Measurements from ENCODE around the gene VPS13D. TPM values are rescaled to one million over a fixed set of nuclear protein-coding genes. Genes with fewer than 3 reads are reported as not detected.

The VPS13D gene
- total and polyA plus RNA-seq, 2 experiments from 2014 or later, result 10.7 to 34.9 TPM

DNA sequence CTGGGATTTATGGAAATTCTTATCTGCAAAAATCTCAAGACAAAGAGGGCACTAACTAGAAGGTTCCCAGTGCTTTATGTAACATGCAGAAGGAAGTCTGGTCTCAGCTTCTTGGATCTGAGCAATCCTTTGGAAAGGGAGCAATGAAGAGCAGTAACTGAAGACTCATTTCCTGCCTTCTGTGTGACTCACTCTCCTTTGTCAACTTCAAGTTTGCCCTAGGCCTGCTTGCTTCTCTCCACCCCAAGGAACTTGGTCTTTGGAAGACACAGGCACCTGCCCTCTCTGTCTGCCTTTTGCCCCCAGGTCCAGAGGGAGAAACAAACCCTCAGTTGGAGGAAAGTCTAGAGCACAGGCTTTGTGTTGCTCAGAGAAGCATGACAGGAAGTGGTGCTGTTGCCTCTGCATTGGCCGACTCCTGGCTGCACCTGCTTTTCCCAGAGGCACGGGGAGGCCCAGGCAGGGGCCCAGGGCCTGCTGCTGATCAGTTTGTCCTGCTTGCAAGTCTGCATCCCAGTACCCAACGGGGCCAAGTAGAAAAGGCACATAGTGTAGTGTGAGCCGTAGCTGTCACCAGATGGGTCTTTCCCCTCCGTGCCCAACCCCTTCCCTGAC is 251.0 kb downstream of the VPS13D start:
- no peak overlapping the region for H3K27ac Mint-ChIP-seq
- TF ChIP-seq, protein P1, sequence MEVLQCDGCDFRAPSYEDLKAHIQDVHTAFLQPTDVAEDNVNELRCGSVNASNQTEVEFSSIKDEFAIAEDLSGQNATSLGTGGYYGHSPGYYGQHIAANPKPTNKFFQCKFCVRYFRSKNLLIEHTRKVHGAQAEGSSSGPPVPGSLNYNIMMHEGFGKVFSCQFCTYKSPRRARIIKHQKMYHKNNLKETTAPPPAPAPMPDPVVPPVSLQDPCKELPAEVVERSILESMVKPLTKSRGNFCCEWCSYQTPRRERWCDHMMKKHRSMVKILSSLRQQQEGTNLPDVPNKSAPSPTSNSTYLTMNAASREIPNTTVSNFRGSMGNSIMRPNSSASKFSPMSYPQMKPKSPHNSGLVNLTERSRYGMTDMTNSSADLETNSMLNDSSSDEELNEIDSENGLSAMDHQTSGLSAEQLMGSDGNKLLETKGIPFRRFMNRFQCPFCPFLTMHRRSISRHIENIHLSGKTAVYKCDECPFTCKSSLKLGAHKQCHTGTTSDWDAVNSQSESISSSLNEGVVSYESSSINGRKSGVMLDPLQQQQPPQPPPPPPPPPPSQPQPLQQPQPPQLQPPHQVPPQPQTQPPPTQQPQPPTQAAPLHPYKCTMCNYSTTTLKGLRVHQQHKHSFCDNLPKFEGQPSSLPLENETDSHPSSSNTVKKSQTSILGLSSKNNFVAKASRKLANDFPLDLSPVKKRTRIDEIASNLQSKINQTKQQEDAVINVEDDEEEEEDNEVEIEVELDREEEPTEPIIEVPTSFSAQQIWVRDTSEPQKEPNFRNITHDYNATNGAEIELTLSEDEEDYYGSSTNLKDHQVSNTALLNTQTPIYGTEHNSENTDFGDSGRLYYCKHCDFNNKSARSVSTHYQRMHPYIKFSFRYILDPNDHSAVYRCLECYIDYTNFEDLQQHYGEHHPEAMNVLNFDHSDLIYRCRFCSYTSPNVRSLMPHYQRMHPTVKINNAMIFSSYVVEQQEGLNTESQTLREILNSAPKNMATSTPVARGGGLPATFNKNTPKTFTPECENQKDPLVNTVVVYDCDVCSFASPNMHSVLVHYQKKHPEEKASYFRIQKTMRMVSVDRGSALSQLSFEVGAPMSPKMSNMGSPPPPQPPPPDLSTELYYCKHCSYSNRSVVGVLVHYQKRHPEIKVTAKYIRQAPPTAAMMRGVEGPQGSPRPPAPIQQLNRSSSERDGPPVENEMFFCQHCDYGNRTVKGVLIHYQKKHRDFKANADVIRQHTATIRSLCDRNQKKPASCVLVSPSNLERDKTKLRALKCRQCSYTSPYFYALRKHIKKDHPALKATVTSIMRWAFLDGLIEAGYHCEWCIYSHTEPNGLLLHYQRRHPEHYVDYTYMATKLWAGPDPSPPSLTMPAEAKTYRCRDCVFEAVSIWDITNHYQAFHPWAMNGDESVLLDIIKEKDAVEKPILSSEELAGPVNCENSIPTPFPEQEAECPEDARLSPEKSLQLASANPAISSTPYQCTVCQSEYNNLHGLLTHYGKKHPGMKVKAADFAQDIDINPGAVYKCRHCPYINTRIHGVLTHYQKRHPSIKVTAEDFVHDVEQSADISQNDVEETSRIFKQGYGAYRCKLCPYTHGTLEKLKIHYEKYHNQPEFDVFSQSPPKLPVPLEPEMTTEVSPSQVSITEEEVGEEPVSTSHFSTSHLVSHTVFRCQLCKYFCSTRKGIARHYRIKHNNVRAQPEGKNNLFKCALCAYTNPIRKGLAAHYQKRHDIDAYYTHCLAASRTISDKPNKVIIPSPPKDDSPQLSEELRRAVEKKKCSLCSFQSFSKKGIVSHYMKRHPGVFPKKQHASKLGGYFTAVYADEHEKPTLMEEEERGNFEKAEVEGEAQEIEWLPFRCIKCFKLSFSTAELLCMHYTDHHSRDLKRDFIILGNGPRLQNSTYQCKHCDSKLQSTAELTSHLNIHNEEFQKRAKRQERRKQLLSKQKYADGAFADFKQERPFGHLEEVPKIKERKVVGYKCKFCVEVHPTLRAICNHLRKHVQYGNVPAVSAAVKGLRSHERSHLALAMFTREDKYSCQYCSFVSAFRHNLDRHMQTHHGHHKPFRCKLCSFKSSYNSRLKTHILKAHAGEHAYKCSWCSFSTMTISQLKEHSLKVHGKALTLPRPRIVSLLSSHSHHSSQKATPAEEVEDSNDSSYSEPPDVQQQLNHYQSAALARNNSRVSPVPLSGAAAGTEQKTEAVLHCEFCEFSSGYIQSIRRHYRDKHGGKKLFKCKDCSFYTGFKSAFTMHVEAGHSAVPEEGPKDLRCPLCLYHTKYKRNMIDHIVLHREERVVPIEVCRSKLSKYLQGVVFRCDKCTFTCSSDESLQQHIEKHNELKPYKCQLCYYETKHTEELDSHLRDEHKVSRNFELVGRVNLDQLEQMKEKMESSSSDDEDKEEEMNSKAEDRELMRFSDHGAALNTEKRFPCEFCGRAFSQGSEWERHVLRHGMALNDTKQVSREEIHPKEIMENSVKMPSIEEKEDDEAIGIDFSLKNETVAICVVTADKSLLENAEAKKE (CRISPR knock-in tag; IDR thresholded peaks at IDR 0.05), result no peak
- TF ChIP-seq ZNF114 (CRISPR knock-in tag; IDR thresholded peaks at IDR 0.05), result no peak
- no peak for TF ChIP-seq NANOG (IDR thresholded peaks at IDR 0.05; ENCODE audit: borderline replicate concordance)
- TF ChIP-seq, protein P2, sequence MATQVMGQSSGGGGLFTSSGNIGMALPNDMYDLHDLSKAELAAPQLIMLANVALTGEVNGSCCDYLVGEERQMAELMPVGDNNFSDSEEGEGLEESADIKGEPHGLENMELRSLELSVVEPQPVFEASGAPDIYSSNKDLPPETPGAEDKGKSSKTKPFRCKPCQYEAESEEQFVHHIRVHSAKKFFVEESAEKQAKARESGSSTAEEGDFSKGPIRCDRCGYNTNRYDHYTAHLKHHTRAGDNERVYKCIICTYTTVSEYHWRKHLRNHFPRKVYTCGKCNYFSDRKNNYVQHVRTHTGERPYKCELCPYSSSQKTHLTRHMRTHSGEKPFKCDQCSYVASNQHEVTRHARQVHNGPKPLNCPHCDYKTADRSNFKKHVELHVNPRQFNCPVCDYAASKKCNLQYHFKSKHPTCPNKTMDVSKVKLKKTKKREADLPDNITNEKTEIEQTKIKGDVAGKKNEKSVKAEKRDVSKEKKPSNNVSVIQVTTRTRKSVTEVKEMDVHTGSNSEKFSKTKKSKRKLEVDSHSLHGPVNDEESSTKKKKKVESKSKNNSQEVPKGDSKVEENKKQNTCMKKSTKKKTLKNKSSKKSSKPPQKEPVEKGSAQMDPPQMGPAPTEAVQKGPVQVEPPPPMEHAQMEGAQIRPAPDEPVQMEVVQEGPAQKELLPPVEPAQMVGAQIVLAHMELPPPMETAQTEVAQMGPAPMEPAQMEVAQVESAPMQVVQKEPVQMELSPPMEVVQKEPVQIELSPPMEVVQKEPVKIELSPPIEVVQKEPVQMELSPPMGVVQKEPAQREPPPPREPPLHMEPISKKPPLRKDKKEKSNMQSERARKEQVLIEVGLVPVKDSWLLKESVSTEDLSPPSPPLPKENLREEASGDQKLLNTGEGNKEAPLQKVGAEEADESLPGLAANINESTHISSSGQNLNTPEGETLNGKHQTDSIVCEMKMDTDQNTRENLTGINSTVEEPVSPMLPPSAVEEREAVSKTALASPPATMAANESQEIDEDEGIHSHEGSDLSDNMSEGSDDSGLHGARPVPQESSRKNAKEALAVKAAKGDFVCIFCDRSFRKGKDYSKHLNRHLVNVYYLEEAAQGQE (IDR thresholded peaks at IDR 0.05; ENCODE audit: unreplicated experiment), result no peak
- TF ChIP-seq POLR2AphosphoS5 (IDR thresholded peaks at IDR 0.05; ENCODE audit: low read depth), result no peak
- no peak for TF ChIP-seq EZH2phosphoT487 (IDR thresholded peaks at IDR 0.05; ENCODE audit: unreplicated experiment)
- no peak for TF ChIP-seq STAT1 (IDR thresholded peaks at IDR 0.05; ENCODE audit: unreplicated experiment)
- TF ChIP-seq ZNF331 (CRISPR knock-in tag; IDR thresholded peaks at IDR 0.05; ENCODE audit: low read depth), result no peak
- no peak for TF ChIP-seq JUNB (IDR thresholded peaks at IDR 0.05; ENCODE audit: unreplicated experiment)
- TF ChIP-seq, protein P3, sequence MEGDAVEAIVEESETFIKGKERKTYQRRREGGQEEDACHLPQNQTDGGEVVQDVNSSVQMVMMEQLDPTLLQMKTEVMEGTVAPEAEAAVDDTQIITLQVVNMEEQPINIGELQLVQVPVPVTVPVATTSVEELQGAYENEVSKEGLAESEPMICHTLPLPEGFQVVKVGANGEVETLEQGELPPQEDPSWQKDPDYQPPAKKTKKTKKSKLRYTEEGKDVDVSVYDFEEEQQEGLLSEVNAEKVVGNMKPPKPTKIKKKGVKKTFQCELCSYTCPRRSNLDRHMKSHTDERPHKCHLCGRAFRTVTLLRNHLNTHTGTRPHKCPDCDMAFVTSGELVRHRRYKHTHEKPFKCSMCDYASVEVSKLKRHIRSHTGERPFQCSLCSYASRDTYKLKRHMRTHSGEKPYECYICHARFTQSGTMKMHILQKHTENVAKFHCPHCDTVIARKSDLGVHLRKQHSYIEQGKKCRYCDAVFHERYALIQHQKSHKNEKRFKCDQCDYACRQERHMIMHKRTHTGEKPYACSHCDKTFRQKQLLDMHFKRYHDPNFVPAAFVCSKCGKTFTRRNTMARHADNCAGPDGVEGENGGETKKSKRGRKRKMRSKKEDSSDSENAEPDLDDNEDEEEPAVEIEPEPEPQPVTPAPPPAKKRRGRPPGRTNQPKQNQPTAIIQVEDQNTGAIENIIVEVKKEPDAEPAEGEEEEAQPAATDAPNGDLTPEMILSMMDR (conservative IDR thresholded peaks at IDR 0.05; ENCODE audit: low read depth in 2 of 2), result no peak
- no peak for TF ChIP-seq CREB1 (CRISPR knock-in tag; IDR thresholded peaks at IDR 0.05; ENCODE audit: low read depth)
- TF ChIP-seq, protein P4, sequence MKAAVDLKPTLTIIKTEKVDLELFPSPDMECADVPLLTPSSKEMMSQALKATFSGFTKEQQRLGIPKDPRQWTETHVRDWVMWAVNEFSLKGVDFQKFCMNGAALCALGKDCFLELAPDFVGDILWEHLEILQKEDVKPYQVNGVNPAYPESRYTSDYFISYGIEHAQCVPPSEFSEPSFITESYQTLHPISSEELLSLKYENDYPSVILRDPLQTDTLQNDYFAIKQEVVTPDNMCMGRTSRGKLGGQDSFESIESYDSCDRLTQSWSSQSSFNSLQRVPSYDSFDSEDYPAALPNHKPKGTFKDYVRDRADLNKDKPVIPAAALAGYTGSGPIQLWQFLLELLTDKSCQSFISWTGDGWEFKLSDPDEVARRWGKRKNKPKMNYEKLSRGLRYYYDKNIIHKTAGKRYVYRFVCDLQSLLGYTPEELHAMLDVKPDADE (IDR thresholded peaks at IDR 0.05), result no peak
- no peak for TF ChIP-seq EZH2 (IDR thresholded peaks at IDR 0.05; ENCODE audit: low read depth, unreplicated experiment)
- H3F3A ChIP-seq (replicated peaks; ENCODE audit: low read depth), result no peaks in the 10 kb centered on the region
- no peaks in the 10 kb centered on the region for H3K9me3 Mint-ChIP-seq
- H3K36me3 ChIP-seq (ENCODE audit: insufficient read depth), result no peaks in the 10 kb centered on the region
- no peaks in the 10 kb centered on the region for H3K9me2 ChIP-seq (ENCODE audit: insufficient read depth)
- H3K4me1 ChIP-seq (ENCODE audit: insufficient read depth), result peaks cover 9% of the 10 kb centered on the region
- no peak overlapping the region for H3K4me2 ChIP-seq
- no peaks in the 10 kb centered on the region for H3K27me3 ChIP-seq (ENCODE audit: insufficient read depth)
- H3K79me2 ChIP-seq (replicated peaks; ENCODE audit: insufficient read depth), result no peaks in the 10 kb centered on the region
- no peak overlapping the region for H2AFZ ChIP-seq
- no peaks in the 10 kb centered on the region for H4K20me1 ChIP-seq (replicated peaks; ENCODE audit: insufficient read depth)
- DNase-seq (ENCODE audit: low spot score) (no peak), ATAC-seq (no peak)
- H3K4me1 Mint-ChIP-seq, result peaks cover 12% of the 10 kb centered on the region
- no peak overlapping the region for H3K27ac ChIP-seq (ENCODE audit: low read depth)
- no peak overlapping the region for H3K4me3 Mint-ChIP-seq
- no peaks in the 10 kb centered on the region; the same call in 2 of the 3 replicates for H3K36me3 Mint-ChIP-seq (ENCODE audit: low read depth)
- no peaks in the 10 kb centered on the region for H3K27me3 Mint-ChIP-seq (ENCODE audit: insufficient read depth, low read depth, poor library complexity)
- H3K4me3 ChIP-seq, result no peak overlapping the region

Measured in GM23338 (cell line).